GM18873 (cell line): ENCODE data around the gene POLA1.

ENCODE experiments used
- ATAC-seq: cut with Tn5 transposase; IDR thresholded peaks from one replicate; pipeline ENCODE4 v1.9.1; 2021; ENCODE audit warnings: mild to moderate bottlenecking, moderate library complexity, moderate number of reproducible peaks; ENCODE audit not compliant: unreplicated experiment, low FRiP score

Gene POLA1

DNA sequence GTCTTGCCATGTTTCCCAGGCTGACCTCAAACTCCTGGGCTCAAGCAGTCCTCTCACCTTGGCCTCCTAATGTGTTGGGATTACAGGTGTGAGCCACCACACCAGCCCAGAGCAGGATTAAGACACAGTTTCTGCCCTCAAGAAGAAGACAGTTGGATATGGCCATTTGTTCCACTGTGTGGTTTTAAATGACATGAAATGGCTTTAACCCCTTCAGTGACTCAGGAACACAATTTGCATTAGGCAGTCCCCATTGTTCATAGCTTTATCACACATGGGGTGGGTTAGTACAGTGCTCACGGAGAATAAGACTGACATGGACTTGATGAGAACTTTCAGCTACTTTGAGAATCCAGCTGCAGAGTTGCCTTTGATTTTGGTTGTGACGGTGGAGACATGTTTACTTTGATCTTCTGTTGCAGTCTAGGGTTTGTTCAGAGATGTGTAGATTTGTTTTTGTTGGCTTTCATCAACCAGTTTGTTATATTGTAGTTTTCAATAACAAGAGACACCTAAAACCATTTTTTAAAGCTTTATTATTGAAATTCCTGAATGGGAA lies 261.7 kb downstream of the POLA1 start:
- no peak for ATAC-seq

GRCh38 chrX:24956828-24957227 lies 263.1 kb downstream of the POLA1 start:
- no peak for ATAC-seq

DNA sequence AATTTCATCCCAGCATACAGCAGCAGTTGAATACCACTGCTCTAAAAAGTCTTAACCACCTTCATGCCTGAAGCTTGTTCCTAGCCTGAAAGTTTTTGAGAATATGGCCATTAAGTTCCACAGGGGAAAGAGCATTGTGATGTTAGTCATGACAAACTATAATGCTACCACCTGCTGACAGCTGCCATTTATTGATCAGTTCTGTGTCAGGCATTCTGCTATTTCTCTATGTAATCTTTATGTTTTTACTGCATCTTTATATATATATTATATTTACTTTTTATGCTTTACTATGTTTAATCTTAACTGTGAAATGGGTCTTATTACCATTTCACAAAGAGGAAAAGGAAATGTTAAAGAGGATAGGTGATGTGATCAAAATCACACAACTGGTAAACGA lies 268.1 kb downstream of the POLA1 start:
- ATAC-seq: no peak

DNA sequence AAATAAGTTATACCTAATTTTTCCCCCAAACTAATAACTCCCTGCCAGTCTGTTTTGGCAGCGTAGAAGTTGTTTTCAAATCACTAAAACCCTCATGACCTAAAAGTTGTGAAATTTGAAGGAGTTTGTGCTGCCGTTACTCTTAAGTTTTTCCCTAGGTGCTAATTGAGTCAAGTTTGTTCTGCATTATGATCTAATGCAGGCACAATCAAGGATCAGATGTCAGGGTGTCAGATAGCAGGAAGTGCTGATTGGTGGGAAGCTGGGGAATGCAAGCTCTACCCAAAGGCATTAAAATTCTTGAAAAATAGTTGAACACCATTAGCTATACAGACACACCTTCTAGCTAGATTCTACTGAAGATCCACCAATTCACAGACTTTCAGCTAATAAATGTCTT lies 270.1 kb downstream of the POLA1 start:
- no peak for ATAC-seq

- ATAC-seq: no peak
Measured at GRCh38 chrX:24965372-24965771, 271.7 kb downstream of the POLA1 start.

GRCh38 chrX:24969812-24970211 lies 276.1 kb downstream of the POLA1 start:
- ATAC-seq: no peak

DNA sequence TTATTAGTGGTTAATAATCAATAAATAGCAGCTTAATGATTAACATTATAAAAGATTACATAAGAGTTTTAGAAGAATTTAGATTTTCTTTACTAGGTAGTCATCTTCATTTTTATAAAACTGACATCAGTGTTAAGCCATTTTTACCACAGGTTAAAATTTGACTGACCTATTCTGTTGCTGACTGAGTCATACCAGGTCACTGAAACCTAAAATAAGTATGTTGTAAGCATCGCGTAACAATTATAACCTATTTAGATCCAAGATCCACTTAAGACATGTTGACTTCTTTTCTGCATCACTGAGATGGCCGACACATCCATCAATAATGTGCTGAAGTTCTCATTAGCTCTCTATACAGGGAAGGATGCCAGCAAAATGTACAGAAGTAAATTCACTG lies 285.4 kb downstream of the POLA1 start:
- ATAC-seq: no peak

DNA sequence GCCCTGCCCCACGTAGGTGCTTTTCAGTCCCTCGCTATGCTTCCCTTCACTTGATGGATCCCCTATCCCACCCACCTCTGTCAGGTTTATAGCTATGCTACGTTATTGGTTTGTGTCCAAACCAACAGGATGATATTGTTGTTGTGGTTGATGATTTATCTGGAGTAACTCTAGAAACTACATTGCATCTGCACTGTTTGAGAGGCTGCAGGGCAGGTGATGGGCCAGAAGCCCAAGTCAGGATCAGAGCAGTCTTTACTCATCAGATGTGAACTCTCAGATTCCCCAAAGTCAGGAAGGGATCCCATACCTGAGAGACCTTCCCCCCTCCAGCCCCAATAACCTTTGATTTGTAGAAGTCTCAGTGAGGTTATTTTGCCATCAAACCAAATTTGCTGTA lies 287.3 kb downstream of the POLA1 start:
- ATAC-seq: no peak

DNA sequence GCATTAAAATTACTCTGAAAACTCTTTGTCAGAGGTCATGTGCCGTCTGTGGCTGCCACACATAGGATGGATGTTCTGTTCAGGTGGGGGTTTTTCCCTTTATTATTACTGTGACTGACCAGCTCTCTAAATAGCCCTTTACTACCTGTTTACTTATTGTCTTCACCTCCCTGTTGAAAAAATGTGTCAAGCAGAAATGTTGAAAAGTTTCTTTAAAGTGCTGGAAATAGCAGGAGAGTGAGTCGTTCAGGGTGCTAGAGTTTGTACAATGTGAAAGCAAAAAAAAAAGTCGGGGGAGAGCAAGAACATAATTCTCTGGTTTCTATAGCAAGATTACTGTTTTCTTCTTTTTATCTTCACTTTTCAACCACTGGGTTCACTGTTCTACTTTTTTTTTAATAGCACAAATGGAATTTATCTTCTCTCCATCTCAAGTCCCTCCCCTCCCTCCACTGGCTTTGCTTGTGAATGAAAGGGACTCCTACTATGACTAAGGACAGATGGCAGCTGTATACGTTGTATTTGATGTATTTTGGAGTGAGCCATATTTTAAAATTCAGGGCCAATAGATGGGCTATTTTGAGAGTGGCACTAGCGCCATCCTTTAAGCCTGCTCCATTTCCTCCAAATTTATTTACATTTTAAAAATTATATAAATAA lies 288.7 kb downstream of the POLA1 start:
- no peak for ATAC-seq

- ATAC-seq: no peak
Measured at GRCh38 chrX:24983931-24984330, 290.2 kb downstream of the POLA1 start.

GRCh38 chrX:24985120-24985519 lies 291.4 kb downstream of the POLA1 start:
- no peak for ATAC-seq

GRCh38 chrX:24987731-24988130 lies 294.0 kb downstream of the POLA1 start:
- ATAC-seq: no peak

DNA sequence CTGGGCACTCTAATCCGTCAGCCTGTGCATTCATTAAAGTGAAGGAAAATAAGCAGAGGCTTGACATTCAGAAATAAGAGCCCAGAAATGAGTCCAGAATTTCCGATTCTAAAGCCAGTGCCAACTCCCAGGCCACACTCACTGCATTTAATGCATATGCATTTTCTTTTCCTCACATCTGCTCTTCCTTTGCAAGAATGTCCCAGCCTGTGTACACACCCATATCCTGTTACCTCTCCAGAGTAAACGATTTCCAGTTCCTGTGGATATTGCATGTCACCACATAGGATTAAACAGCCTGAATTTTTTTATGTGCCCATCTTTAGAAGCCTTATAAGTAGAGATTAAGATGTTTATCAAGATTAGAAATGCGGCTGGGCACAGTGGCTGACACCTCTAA lies 294.6 kb downstream of the POLA1 start:
- ATAC-seq: no peak

DNA sequence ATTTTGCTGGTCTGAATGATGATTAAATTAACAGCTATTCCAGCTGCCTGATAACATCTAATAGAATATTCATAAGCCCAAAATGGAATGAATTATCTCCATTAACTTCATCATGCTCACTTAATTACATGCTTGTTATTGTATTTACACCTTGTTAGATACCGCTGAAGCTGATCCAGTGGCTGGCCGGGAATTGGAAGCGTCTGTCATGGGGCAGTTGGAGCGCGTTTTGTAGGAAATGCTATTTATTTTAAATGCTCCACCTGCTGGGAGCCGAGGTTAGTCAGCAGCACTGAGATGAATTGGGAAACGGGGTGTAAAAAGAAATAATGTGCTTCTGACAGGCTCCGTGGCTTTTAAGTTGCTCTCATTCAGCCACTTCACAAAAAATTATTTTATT lies 296.8 kb downstream of the POLA1 start:
- ATAC-seq: no peak

- no peak for ATAC-seq
Measured at GRCh38 chrX:24993879-24994278, 300.2 kb downstream of the POLA1 start.

DNA sequence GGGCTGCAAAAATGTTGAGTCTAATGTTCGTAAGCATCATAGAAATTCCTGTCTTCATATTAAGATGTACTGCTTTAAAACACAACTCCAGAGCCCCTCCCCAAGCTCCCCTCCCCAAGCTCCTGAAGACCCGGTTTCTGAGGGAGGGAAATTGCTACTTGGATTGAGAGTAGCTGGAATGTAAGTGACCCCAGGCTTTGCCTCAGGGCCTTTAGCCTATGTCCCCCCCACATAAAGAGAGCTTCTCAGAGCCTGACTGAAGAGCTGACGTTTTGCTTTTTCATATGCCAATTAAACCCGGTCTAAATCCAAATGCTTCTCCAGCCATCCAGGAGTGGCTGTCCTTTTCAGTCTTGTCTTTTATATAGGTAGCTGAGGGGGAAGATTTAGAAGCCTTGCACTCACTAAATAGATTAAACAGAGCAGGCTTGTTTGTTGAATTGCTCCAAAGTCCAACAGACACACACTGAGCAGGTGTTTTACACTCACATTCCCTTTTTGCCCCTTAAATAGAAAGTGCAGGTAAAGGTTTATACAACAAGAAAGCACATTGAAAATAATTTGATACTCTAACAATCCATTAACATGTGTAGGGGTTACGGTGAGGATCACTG lies 302.5 kb downstream of the POLA1 start:
- no peak for ATAC-seq

GRCh38 chrX:24999511-24999910 lies 305.8 kb downstream of the POLA1 start:
- ATAC-seq: no peak

GRCh38 chrX:25001808-25002660 lies 308.3 kb downstream of the POLA1 start:
- no peak for ATAC-seq

DNA sequence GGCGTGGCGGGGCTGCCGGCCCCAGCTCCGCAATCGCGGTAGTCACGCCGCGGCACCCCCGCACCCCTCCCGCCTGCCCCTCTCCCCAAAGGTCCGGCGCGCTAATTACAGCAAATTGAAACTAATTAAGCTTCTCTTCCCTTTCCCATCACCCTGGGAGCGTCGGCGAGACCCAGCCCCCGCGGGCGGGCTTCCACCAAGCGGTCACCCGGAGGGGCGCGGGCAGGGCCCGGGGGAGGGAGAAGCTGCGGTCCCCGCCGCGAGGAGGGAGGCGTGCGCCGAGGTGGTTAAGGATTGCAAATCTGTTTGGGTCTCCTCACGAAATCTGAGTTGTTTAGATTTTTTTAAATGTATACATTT lies 308.9 kb downstream of the POLA1 start:
- no peak for ATAC-seq

DNA sequence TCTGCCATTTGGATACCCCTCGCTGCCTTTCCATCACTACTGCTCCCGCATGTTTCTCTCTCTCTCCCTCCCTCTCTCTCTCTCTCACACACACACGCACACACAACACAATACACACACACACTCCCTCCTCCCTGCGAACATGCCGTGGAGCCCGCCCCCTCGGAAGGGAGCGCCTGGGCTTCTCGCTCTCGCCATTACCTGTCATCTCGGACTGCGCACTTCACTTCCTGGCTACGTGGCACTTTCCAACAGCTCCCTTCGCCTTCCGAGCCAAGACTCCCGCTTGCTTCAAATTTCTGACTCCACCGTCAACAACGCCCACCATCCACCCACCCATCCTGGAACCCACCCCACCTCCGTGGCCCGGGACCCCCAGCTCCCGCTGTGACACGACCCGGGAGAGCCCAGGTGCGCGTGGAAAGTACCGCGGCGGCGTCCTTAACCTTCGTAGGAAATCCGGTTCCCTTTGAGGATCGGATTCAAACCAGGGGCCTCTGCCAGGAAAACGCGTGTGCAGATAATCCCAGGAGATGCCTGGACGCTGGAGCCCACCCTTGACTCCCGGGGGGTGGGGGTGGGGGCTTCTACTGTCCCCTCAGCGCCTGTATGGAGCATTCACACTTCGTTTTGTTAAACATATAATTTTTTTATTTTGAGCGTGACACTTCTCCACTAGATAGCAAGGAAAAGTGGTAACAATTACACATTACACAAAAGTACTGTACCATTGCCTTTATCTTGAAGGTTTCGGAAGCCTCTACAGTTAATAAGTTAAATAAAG lies 309.5 kb downstream of the POLA1 start:
- ATAC-seq: no peak

DNA sequence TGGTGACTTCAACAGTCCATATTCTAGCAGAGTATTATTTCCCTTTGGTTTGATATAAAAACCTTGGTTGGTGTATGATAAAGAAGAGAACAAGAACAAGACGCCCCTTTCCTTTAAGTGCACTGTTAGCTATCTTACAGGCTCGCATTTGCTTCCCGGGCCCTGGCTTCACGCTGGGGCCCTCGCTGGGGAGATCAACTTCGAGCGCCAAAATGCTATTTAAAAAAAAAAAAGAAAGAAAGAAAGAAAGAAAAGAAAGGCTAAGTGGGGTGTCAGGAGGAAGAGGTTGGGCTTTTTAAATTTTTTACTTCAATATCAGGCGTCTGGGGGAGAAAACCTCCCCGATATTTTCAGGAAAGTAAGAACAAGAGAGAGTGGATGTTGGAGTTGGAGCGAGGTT lies 310.3 kb downstream of the POLA1 start:
- ATAC-seq: no peak
